ENCODE measurements around the gene TWNK. TPM values are rescaled to one million over a fixed set of nuclear protein-coding genes. Genes with fewer than 3 reads are reported as not detected.
A peak's percentile ranks its signal among the peaks of the same experiment; 100 is the strongest.
"Not testable (repeated sequence)": the region's sequence is repeated elsewhere in the genome, so short reads cannot be mapped to it uniquely, and the experiment has no call there.

Gene TWNK
- total RNA-seq, 1 donor from 2014 or later = 14.7 TPM

GRCh38 chr10:101030496-101031127 is 43.3 kb downstream of the TWNK start:
- DNase-seq (ENCODE audit: low read depth) (no peak), FAIRE-seq (no peak)
- no peak for TF ChIP-seq CTCF (IDR thresholded peaks at IDR 0.05; ENCODE audit: insufficient read depth, low read length, severe bottlenecking)
- no peaks in the 10 kb centered on the region for H3K27me3 ChIP-seq (ENCODE audit: control insufficient read depth, insufficient read depth, low read length)
- H3K4me3 ChIP-seq (ENCODE audit: low read depth, low read length) = peak overlapping the region; percentile 54
- H3K36me3 ChIP-seq (ENCODE audit: control insufficient read depth, insufficient read depth, low read length) = peaks cover 4% of the 10 kb centered on the region

GRCh38 chr10:101031128-101031795 is 43.9 kb downstream of the TWNK start, which contains the start of the genes PDZD7 and SFXN3:
PDZD7 (minus strand) TSS chr10:101031129; CDS start chr10:101030219, 910 bp downstream.
SFXN3 (plus strand) TSS chr10:101031234; CDS start chr10:101034695, 3,461 bp downstream.
- Histone ChIP-seq H3K36me3 (ENCODE audit: control insufficient read depth, insufficient read depth, low read length) (peaks cover 9% of the 10 kb centered on the region), H3K27me3 (ENCODE audit: control insufficient read depth, insufficient read depth, low read length) (no peaks in the 10 kb centered on the region), H3K4me3 (ENCODE audit: low read depth, low read length) (peak within 1 kb of the TSS; percentile 54)
- TF ChIP-seq CTCF (IDR thresholded peaks at IDR 0.05; ENCODE audit: insufficient read depth, low read length, severe bottlenecking) = no peak
- FAIRE-seq (no peak), DNase-seq (ENCODE audit: low read depth) (peak; percentile 83)

GRCh38 chr10:101031796-101032636 is 44.7 kb downstream of the TWNK start:
- no peak for TF ChIP-seq CTCF (IDR thresholded peaks at IDR 0.05; ENCODE audit: insufficient read depth, low read length, severe bottlenecking)
- Histone ChIP-seq H3K36me3 (ENCODE audit: control insufficient read depth, insufficient read depth, low read length) (peaks cover 15% of the 10 kb centered on the region), H3K27me3 (ENCODE audit: control insufficient read depth, insufficient read depth, low read length) (no peaks in the 10 kb centered on the region), H3K4me3 (ENCODE audit: low read depth, low read length) (peak overlapping the region; percentile 54)
- DNase-seq (ENCODE audit: low read depth) (no peak), FAIRE-seq (no peak)

GRCh38 chr10:101032637-101033224 is 45.4 kb downstream of the TWNK start:
- FAIRE-seq (no peak), DNase-seq (ENCODE audit: low read depth) (peak; percentile 79)
- TF ChIP-seq CTCF (IDR thresholded peaks at IDR 0.05; ENCODE audit: insufficient read depth, low read length, severe bottlenecking) = no peak
- Histone ChIP-seq H3K27me3 (ENCODE audit: control insufficient read depth, insufficient read depth, low read length) (no peaks in the 10 kb centered on the region), H3K36me3 (ENCODE audit: control insufficient read depth, insufficient read depth, low read length) (peaks cover 20% of the 10 kb centered on the region), H3K4me3 (ENCODE audit: low read depth, low read length) (peak overlapping the region; percentile 54)

GRCh38 chr10:101033276-101033675 is 45.9 kb downstream of the TWNK start:
- no peak for TF ChIP-seq CTCF (IDR thresholded peaks at IDR 0.05; ENCODE audit: insufficient read depth, low read length, severe bottlenecking)

GRCh38 chr10:101034404-101034803 is 47.1 kb downstream of the TWNK start:
- DNase-seq (ENCODE audit: low read depth); FAIRE-seq; H3K4me3 ChIP-seq (ENCODE audit: low read depth, low read length); H3K27me3 ChIP-seq (ENCODE audit: control insufficient read depth, insufficient read depth, low read length): not testable (repeated sequence)
- H3K36me3 ChIP-seq (ENCODE audit: control insufficient read depth, insufficient read depth, low read length) = peaks cover 20% of the 10 kb centered on the region

More at GRCh38 chr10:101033276-101033675, 45.9 kb downstream of the TWNK start:
- H3K36me3 ChIP-seq (ENCODE audit: control insufficient read depth, insufficient read depth, low read length) = peaks cover 20% of the 10 kb centered on the region
- no peak for DNase-seq (ENCODE audit: low read depth)
- H3K4me3 ChIP-seq (ENCODE audit: low read depth, low read length) = no peak overlapping the region
- FAIRE-seq = no peak
- H3K27me3 ChIP-seq (ENCODE audit: control insufficient read depth, insufficient read depth, low read length) = no peaks in the 10 kb centered on the region
